Nephron (organoid): ENCODE data around the gene ULBP2.
A peak's percentile ranks its signal among the peaks of the same experiment; 100 is the strongest.
"Not testable (repeated sequence)": the region's sequence is repeated elsewhere in the genome, so short reads cannot be mapped to it uniquely, and the experiment has no call there.

Experiments
- H3K27ac Mint-ChIP-seq, 3 experiments: 2 replicates each; pipeline ENCODE4 v1.8.0; 2020; ENCODE audit warnings: mixed read lengths in 3 of 3, mild to moderate bottlenecking in 2 of 3, moderate library complexity in 1 of 3
- H3K27me3 Mint-ChIP-seq: 2 replicates; pipeline ENCODE4 v1.8.0; 2021; ENCODE audit warnings: low read depth, mild to moderate bottlenecking, moderate library complexity, mixed read lengths
- H3K36me3 Mint-ChIP-seq: 2 replicates; pipeline ENCODE4 v1.8.0; 2020; ENCODE audit warnings: low read depth, mixed read lengths
- H3K4me1 Mint-ChIP-seq: 2 replicates; pipeline ENCODE4 v1.8.0; 2020; ENCODE audit warnings: mixed read lengths
- H3K4me3 Mint-ChIP-seq, 3 experiments: 2 replicates each; pipeline ENCODE4 v1.8.0; 2020; ENCODE audit warnings: mild to moderate bottlenecking in 3 of 3, mixed read lengths in 3 of 3, moderate library complexity in 2 of 3
- H3K9me3 Mint-ChIP-seq: 2 replicates; pipeline ENCODE4 v1.8.0; 2020; ENCODE audit warnings: mixed read lengths
- CTCF ChIP-seq, 3 experiments: fragments of 200-600 bp; sonication (generic); IDR thresholded peaks; one replicate each; pipeline ENCODE4 v1.5.0; 2021; ENCODE audit warnings: antibody characterized with exemption in 3 of 3; ENCODE audit not compliant: unreplicated experiment in 3 of 3

The ULBP2 gene

GRCh38 chr6:149924933-149925252, 16.9 kb upstream of the ULBP2 start:
- Mint-ChIP-seq H3K4me1 (peaks cover 7% of the 10 kb centered on the region), H3K4me3 (peak overlapping the region; percentile 62 to 82 (median 71)), H3K27ac (no peak overlapping the region), H3K27me3 (peaks cover 98% of the 10 kb centered on the region), H3K36me3 (no peaks in the 10 kb centered on the region), H3K9me3 (peaks cover 10% of the 10 kb centered on the region)
- no peak for TF ChIP-seq CTCF (IDR thresholded peaks at IDR 0.05; ENCODE audit: unreplicated experiment in 3 of 3)

GRCh38 chr6:149925253-149925973, 16.4 kb upstream of the ULBP2 start:
- no peaks in the 10 kb centered on the region for H3K36me3 Mint-ChIP-seq
- peaks cover 98% of the 10 kb centered on the region for H3K27me3 Mint-ChIP-seq
- H3K4me1 Mint-ChIP-seq: peaks cover 7% of the 10 kb centered on the region
- no peak overlapping the region for H3K27ac Mint-ChIP-seq
- no peak for TF ChIP-seq CTCF (IDR thresholded peaks at IDR 0.05; ENCODE audit: unreplicated experiment in 3 of 3)
- H3K9me3 Mint-ChIP-seq: peaks cover 10% of the 10 kb centered on the region
- H3K4me3 Mint-ChIP-seq: peak overlapping the region; percentile 71 to 82 (median 81)

GRCh38 chr6:149925974-149926777, 15.6 kb upstream of the ULBP2 start:
- Mint-ChIP-seq H3K27me3 (peaks cover 98% of the 10 kb centered on the region), H3K4me1 (peaks cover 7% of the 10 kb centered on the region), H3K4me3 (peak overlapping the region; percentile 75 to 82 (median 81)), H3K36me3 (no peaks in the 10 kb centered on the region), H3K9me3 (peaks cover 10% of the 10 kb centered on the region), H3K27ac (no peak overlapping the region)
- peak; percentile 79 to 86 (median 85) for TF ChIP-seq CTCF (IDR thresholded peaks at IDR 0.05; ENCODE audit: unreplicated experiment in 3 of 3)

GRCh38 chr6:149927025-149927424, 14.8 kb upstream of the ULBP2 start:
- not testable (repeated sequence) for H3K27ac Mint-ChIP-seq, H3K4me3 Mint-ChIP-seq, H3K4me1 Mint-ChIP-seq, H3K36me3 Mint-ChIP-seq
- Mint-ChIP-seq H3K9me3 (peaks cover 10% of the 10 kb centered on the region), H3K27me3 (peaks cover 98% of the 10 kb centered on the region)

GRCh38 chr6:149929422-149929821, 12.4 kb upstream of the ULBP2 start:
- Mint-ChIP-seq H3K36me3 (no peaks in the 10 kb centered on the region), H3K4me3 (no peak overlapping the region), H3K27me3 (peaks cover 97% of the 10 kb centered on the region), H3K9me3 (peaks cover 10% of the 10 kb centered on the region), H3K4me1 (no peaks in the 10 kb centered on the region), H3K27ac (no peak overlapping the region)
- peak in 2 of 3 experiments; percentile 22 to 32 for TF ChIP-seq CTCF (IDR thresholded peaks at IDR 0.05; ENCODE audit: unreplicated experiment in 3 of 3)

- H3K4me1 Mint-ChIP-seq: no peaks in the 10 kb centered on the region
- H3K27me3 Mint-ChIP-seq: peaks cover 97% of the 10 kb centered on the region
- H3K4me3 Mint-ChIP-seq: no peak overlapping the region
- TF ChIP-seq CTCF (IDR thresholded peaks at IDR 0.05; ENCODE audit: unreplicated experiment in 3 of 3): no peak
- H3K9me3 Mint-ChIP-seq: peaks cover 7% of the 10 kb centered on the region
- H3K36me3 Mint-ChIP-seq: no peaks in the 10 kb centered on the region
- H3K27ac Mint-ChIP-seq: no peak overlapping the region
Measured at GRCh38 chr6:149931501-149931900, 10.3 kb upstream of the ULBP2 start.
